Erythroblast (primary cell): ENCODE data around the gene FAM163B.

Experiments used
- DNase-seq, 2 experiments: peaks; one replicate each; lab custom pipeline; 2025; lab: John Stamatoyannopoulos, UW
- GATA1 ChIP-seq: IDR thresholded peaks from 2 replicates; pipeline ENCODE4 v1.6.1; 2011; ENCODE audit warnings: low read depth, mild to moderate bottlenecking, control low read depth, low read length, moderate library complexity
- POLR2A ChIP-seq: IDR thresholded peaks from 2 replicates; pipeline ENCODE4 v1.6.1; 2011; ENCODE audit warnings: mild to moderate bottlenecking, low read length

Gene FAM163B

GRCh38 chr9:133558191-133559126 lies 50.7 kb downstream of the FAM163B start:
- peak in 1 of 2 experiments; percentile 46 for DNase-seq
- TF ChIP-seq GATA1 (no peak), POLR2A (no peak)

GRCh38 chr9:133557581-133557980 lies 51.6 kb downstream of the FAM163B start:
- TF ChIP-seq GATA1 (no peak), POLR2A (no peak)
- no peak for DNase-seq

GRCh38 chr9:133556354-133556753 lies 52.8 kb downstream of the FAM163B start:
- no peak for DNase-seq
- TF ChIP-seq POLR2A: no peak
- no peak for TF ChIP-seq GATA1

- TF ChIP-seq POLR2A (no peak), GATA1 (no peak)
- DNase-seq: no peak
Measured at GRCh38 chr9:133554729-133555128, 54.5 kb downstream of the FAM163B start.

GRCh38 chr9:133553973-133554713 lies 55.0 kb downstream of the FAM163B start:
- DNase-seq: no peak
- TF ChIP-seq POLR2A: no peak
- TF ChIP-seq GATA1: no peak

GRCh38 chr9:133553123-133553522 lies 56.1 kb downstream of the FAM163B start:
- TF ChIP-seq POLR2A (no peak), GATA1 (no peak)
- DNase-seq: no peak

GRCh38 chr9:133552236-133552635 lies 57.0 kb downstream of the FAM163B start:
- no peak for DNase-seq
- TF ChIP-seq GATA1 (no peak), POLR2A (no peak)

GRCh38 chr9:133551446-133551845 lies 57.7 kb downstream of the FAM163B start:
- no peak for DNase-seq
- TF ChIP-seq GATA1 (no peak), POLR2A (no peak)

- TF ChIP-seq POLR2A: no peak
- TF ChIP-seq GATA1: no peak
- DNase-seq: no peak
Measured at GRCh38 chr9:133547116-133547515, 62.1 kb downstream of the FAM163B start.

- TF ChIP-seq GATA1 (no peak), POLR2A (no peak)
- no peak for DNase-seq
Measured at GRCh38 chr9:133546287-133546680, 62.9 kb downstream of the FAM163B start.

- no peak for DNase-seq
- TF ChIP-seq GATA1 (no peak), POLR2A (no peak)
Measured at GRCh38 chr9:133545494-133546286, 63.5 kb downstream of the FAM163B start.

GRCh38 chr9:133543772-133544467 lies 65.3 kb downstream of the FAM163B start:
- TF ChIP-seq GATA1 (no peak), POLR2A (no peak)
- DNase-seq: peak; percentile 22 to 62

- no peak for DNase-seq
- TF ChIP-seq POLR2A (no peak), GATA1 (no peak)
Measured at GRCh38 chr9:133542002-133542401, 67.2 kb downstream of the FAM163B start.
